Stomach (tissue), 9 donors: ENCODE measurements around the gene LARGE1. TPM values are rescaled to one million over a fixed set of nuclear protein-coding genes. Genes with fewer than 3 reads are reported as not detected.

Source experiments
- DNase-seq, 2 donors: peaks; one replicate each; pipeline versions ENCODE4 v3.0.0 to v3.0.0-alpha.2; 2013 to 2019
- H3K27ac ChIP-seq, 5 donors: fragments of 200-600 bp in 4 of 5; sonication (generic) in 4 of 5; one replicate each; pipeline ENCODE4 v1.5.1; 2013 to 2019; ENCODE audit warnings: mild to moderate bottlenecking in 1 of 5, moderate library complexity in 1 of 5
- H3K27me3 ChIP-seq, 3 donors: fragments of 200-600 bp; sonication (generic); one replicate each; pipeline ENCODE4 v1.5.1; 2017 to 2019; ENCODE audit warnings: mixed run types in 1 of 3
- H3K36me3 ChIP-seq, 4 donors: fragments of 200-600 bp; sonication (generic); 1 replicate in 3 of 4; 2 replicates in 1 of 4; pipeline ENCODE4 v1.5.1; 2016 to 2019
- H3K4me1 ChIP-seq, 4 donors: fragments of 200-600 bp; sonication (generic); one replicate each; pipeline ENCODE4 v1.5.1; 2016 to 2019
- H3K4me3 ChIP-seq, 4 donors: fragments of 200-600 bp; sonication (generic) in 3 of 4; one replicate each; pipeline ENCODE4 v1.5.1; 2016 to 2019; ENCODE audit warnings: mild to moderate bottlenecking in 1 of 4
- H3K9me3 ChIP-seq, 4 donors: fragments of 200-600 bp; sonication (generic); one replicate each; pipeline ENCODE4 v1.5.1; 2016 to 2019
- CTCF ChIP-seq, 7 experiments: fragments of 450-650 bp in 4 of 7; fragments of 200-600 bp in 3 of 7; sonication (generic) in 3 of 7; IDR thresholded peaks; one replicate each; pipeline ENCODE4 v1.5.1; 2016 to 2019; ENCODE audit warnings: antibody characterized with exemption in 7 of 7, control low read depth in 2 of 7, mild to moderate bottlenecking in 1 of 7
- EP300 ChIP-seq: sonication (generic); formaldehyde crosslinking; IDR thresholded peaks from one replicate; pipeline ENCODE4 v1.6.1; 2017; ENCODE audit warnings: antibody characterized with exemption
- POLR2A ChIP-seq, 4 donors: fragments of 450-650 bp; IDR thresholded peaks; one replicate each; pipeline ENCODE4 v1.6.1; 2016; ENCODE audit warnings: antibody characterized with exemption in 4 of 4, control low read depth in 2 of 4, mild to moderate bottlenecking in 1 of 4, moderate library complexity in 1 of 4
- POLR2AphosphoS5 ChIP-seq, 3 donors: sonication (generic); formaldehyde crosslinking; IDR thresholded peaks; one replicate each; pipeline ENCODE4 v1.6.1; 2016; ENCODE audit warnings: antibody characterized with exemption in 3 of 3
- WGBS, 5 donors: extraction: QIAGEN DNeasy Blood & Tissue Kit in 3 of 5; methylation state at CpG; one replicate each; pipeline versions ENCODE4 v1.1.5 to v1.1.7; 2013 to 2018; 5-methylcytosine and 5-hydroxymethylcytosine counted together
- intact Hi-C: fragments of 100-400 bp; cut with DNase I; formaldehyde crosslinking; loops from one replicate; pipeline ENCODE4 v1.15.1; 2023; ENCODE audit warnings: low total_unique reads
- polyA plus RNA-seq, 3 donors: library from polyadenylated mRNA; stranded (reverse); fragments of 200-250 nt; gene quantifications; one replicate each; pipeline ENCODE4 v1.2.3, GENCODE V29; 2013
- total RNA-seq, 5 donors: library from RNA; depleted of rRNA; stranded (reverse); fragments of >200 nt; gene quantifications; one replicate each; pipeline versions ENCODE4 v1.1.0 to v1.2.3, GENCODE V29; 2014 to 2016
- donor health status: healthy with polysubstance abuse.
- donor health status: Bipolar disorder and iron deficiency.
- donor health status: healthy.

Gene LARGE1
- total and polyA plus RNA-seq, 8 donors, result 3.5 to 110 (median 51.6) TPM

DNA sequence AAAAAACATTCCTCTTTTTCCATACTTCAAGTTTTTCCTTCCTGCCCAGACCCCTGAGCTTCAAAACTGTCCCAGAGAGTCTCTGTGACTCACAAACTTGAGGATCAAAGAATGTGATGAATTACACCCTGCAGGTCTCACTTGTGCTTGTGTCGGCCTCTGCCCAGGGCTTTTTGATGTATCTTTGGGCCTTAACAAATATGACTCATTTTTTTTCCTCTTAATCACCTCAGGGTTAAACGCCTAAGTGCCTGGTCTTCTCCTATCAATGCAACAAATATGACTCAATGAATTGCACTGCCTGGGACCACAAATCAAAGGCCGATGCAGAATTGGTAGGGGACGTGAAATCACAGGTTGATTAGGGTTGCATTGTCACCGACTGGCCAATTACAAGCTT lies 267.7 kb downstream of the LARGE1 start:
- H3K9me3 ChIP-seq, result peaks cover 0 to 2% (median 0%) of the 10 kb centered on the region in 4 donors
- DNase-seq, result no peak
- WGBS, 5 donors, result 42 to 53% (median 45%) methylated on average over 5 of the region's 5 CpGs
- intact Hi-C loops, result no loop called here
- H3K36me3 ChIP-seq, result peaks cover 4 to 20% (median 18%) of the 10 kb centered on the region in 4 donors
- no peak for TF ChIP-seq EP300
- peak in 1 of 3 donors; percentile 23 for TF ChIP-seq POLR2AphosphoS5 (IDR thresholded peaks at IDR 0.05)
- TF ChIP-seq CTCF (IDR thresholded peaks at IDR 0.05), result no peak
- H3K4me3 ChIP-seq, result no peak overlapping the region
- peaks cover 0 to 28% (median 7%) of the 10 kb centered on the region in 4 donors for H3K4me1 ChIP-seq
- H3K27ac ChIP-seq, result no peak overlapping the region
- no peaks in the 10 kb centered on the region for H3K27me3 ChIP-seq

DNA sequence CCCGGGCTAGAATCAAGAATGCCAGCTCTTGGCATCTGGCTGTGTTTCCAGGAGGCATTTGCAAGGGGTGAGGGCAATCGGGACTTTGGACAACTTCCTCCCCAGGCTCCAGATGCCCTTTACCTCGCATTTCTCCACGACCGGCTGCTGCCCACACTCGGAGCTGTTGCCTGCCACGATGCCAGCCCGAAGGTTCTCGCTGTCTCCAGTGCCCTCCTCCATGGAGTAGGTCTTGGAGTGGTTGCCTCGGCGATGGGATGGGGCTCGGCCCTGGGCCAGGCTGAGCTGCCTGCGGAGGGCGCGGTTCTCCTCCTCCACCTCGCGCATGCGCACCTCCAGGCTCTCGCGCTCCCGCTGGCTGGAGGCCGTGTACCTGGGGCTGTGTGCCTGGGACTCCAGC lies 270.0 kb downstream of the LARGE1 start:
- Histone ChIP-seq H3K27ac (no peak overlapping the region), H3K9me3 (peaks cover 0 to 2% (median 0%) of the 10 kb centered on the region in 4 donors), H3K4me3 (no peak overlapping the region), H3K36me3 (peaks cover 4 to 20% (median 18%) of the 10 kb centered on the region in 4 donors), H3K4me1 (peaks cover 0 to 20% (median 0%) of the 10 kb centered on the region in 4 donors), H3K27me3 (no peaks in the 10 kb centered on the region)
- 90 to 96% (median 93%) methylated on average over 19 to 22 of the region's 22 CpGs for WGBS, 5 donors
- TF ChIP-seq POLR2A (IDR thresholded peaks at IDR 0.05), result no peak
- TF ChIP-seq POLR2AphosphoS5 (IDR thresholded peaks at IDR 0.05), result no peak
- no peak for TF ChIP-seq CTCF (IDR thresholded peaks at IDR 0.05)
- TF ChIP-seq EP300, result no peak
- intact Hi-C loops, result no loop called here
- DNase-seq, result no peak

GRCh38 chr22:33648478-33648877 lies 271.8 kb downstream of the LARGE1 start:
- Histone ChIP-seq H3K27me3 (no peaks in the 10 kb centered on the region), H3K9me3 (peaks cover 0 to 2% (median 0%) of the 10 kb centered on the region in 4 donors), H3K4me1 (peaks cover 0 to 15% (median 0%) of the 10 kb centered on the region in 4 donors), H3K27ac (no peak overlapping the region), H3K4me3 (no peak overlapping the region), H3K36me3 (peaks cover 4 to 20% (median 18%) of the 10 kb centered on the region in 4 donors)
- 81 to 92% (median 87%) methylated on average over 3 of the region's 3 CpGs for WGBS, 5 donors
- TF ChIP-seq CTCF (IDR thresholded peaks at IDR 0.05), result no peak
- TF ChIP-seq EP300, result no peak
- TF ChIP-seq POLR2AphosphoS5 (IDR thresholded peaks at IDR 0.05), result no peak
- no peak for TF ChIP-seq POLR2A (IDR thresholded peaks at IDR 0.05)
- intact Hi-C loops, result no loop called here
- no peak for DNase-seq

DNA sequence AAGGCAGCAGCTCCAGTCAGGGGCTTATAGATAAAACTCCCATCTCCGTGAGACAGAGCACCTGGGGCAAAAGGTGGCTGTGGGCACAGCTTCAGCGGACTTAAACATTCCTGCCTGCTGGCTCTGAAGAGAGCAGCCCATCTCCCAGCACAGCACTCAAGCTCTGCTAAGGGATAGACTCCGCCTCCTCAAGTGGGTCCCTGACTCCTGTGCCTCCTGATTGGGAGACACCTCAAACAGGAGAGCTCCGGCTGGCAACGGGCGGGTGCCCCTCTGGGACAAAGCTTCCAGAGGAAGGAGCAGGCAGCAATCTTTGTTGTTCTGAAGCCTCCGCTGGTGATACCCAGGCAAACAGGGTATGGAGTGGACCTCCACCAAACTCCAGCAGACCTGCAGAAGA lies 279.4 kb downstream of the LARGE1 start:
- DNase-seq, result no peak
- no peak overlapping the region for H3K27ac ChIP-seq
- H3K36me3 ChIP-seq, result peaks cover 0 to 15% (median 2%) of the 10 kb centered on the region in 4 donors
- H3K4me1 ChIP-seq, result no peaks in the 10 kb centered on the region
- peaks cover 0 to 13% (median 4%) of the 10 kb centered on the region in 4 donors for H3K9me3 ChIP-seq
- intact Hi-C loops, result no loop called here
- WGBS, 5 donors, result 89 to 98% (median 92%) methylated on average over 4 to 7 of the region's 7 CpGs
- H3K4me3 ChIP-seq, result no peak overlapping the region
- TF ChIP-seq CTCF (IDR thresholded peaks at IDR 0.05) (no peak), POLR2AphosphoS5 (IDR thresholded peaks at IDR 0.05) (no peak), POLR2A (IDR thresholded peaks at IDR 0.05) (no peak), EP300 (no peak)
- no peaks in the 10 kb centered on the region for H3K27me3 ChIP-seq
